Mucosa of rectum (tissue), 2 donors: ENCODE measurements around the gene CDC45.
"Not testable (repeated sequence)": the region's sequence is repeated elsewhere in the genome, so short reads cannot be mapped to it uniquely, and the experiment has no call there.

Source experiments
- H3K27ac ChIP-seq, 2 donors: one replicate each; pipeline ENCODE4 v1.7.0; 2013; ENCODE audit warnings: inconsistent platforms in 2 of 2, low read depth in 2 of 2, low read length in 2 of 2
- H3K27me3 ChIP-seq, 2 donors: one replicate each; pipeline ENCODE4 v1.7.0; 2013; ENCODE audit warnings: low read length in 2 of 2; ENCODE audit not compliant: control insufficient read depth in 2 of 2, insufficient read depth in 2 of 2
- H3K36me3 ChIP-seq, 2 donors: one replicate each; pipeline ENCODE4 v1.7.0; 2013; ENCODE audit warnings: low read length in 2 of 2; ENCODE audit not compliant: control insufficient read depth in 2 of 2, insufficient read depth in 2 of 2
- H3K4me1 ChIP-seq, 2 donors: one replicate each; pipeline ENCODE4 v1.7.0; 2013; ENCODE audit warnings: low read length in 2 of 2, mild to moderate bottlenecking in 1 of 2; ENCODE audit not compliant: control insufficient read depth in 2 of 2, insufficient read depth in 2 of 2
- H3K4me3 ChIP-seq, 2 donors: one replicate each; pipeline ENCODE4 v1.7.0; 2013; ENCODE audit warnings: low read length in 2 of 2
- H3K9ac ChIP-seq, 2 donors: one replicate each; pipeline ENCODE4 v1.7.0; 2013; ENCODE audit warnings: low read length in 2 of 2, low read depth in 1 of 2, mild to moderate bottlenecking in 1 of 2
- H3K9me3 ChIP-seq, 2 donors: one replicate each; pipeline ENCODE4 v1.7.0; 2013; ENCODE audit warnings: low read length in 2 of 2; ENCODE audit not compliant: control insufficient read depth in 2 of 2
- donor health status: healthy.
- donor health status: Normal muscosa, but diverticular disease.

The CDC45 gene

DNA sequence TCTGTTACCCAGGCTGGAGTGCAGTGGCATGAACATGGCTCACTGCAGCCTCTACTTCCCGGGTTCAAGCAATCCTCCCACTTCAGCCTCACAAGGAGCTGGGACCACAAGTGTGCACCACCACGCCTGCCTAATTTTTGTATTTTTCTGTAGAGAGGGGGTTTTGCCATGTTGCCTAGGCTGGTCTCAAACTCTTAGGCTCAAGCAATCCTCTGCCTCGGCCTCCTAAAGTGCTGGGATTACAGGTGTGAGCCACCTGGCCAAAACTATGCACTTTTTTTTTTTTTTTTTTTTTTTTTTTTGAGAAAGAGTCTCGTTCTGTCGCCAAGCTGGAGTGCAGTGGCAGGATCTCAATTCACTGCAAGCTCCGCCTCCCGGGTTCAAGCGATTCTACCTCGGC, 56.8 kb downstream of the CDC45 start:
- Histone ChIP-seq H3K4me1 (no peaks in the 10 kb centered on the region), H3K9me3 (no peaks in the 10 kb centered on the region), H3K9ac (no peak overlapping the region)

DNA sequence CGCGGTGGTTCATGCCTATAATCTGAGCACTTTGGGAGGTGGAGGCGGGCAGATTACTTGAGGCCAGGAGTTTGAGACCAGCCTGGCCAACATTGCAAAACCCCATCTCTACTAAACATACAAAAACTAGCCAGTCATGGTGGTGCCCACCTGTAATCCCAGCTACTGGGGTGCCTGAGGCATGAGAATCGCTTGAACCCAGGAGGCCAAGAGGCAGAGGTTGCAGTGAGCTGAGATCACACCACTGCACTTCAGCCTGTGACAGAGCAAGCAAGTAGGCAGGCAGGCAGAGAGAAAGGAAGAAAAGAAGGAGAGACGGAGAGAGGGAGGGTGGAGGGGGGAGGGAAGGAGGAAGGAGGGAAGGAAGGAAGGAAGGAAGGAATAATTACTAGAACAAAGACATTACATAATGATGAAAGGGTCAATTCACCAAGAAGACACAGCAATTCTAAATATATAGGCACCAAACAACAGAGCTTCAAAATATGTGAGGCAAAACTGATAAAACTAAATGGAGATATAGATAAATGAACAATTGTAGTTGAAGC, 58.3 kb downstream of the CDC45 start:
- no peak overlapping the region for H3K9ac ChIP-seq
- H3K4me1 ChIP-seq, result no peaks in the 10 kb centered on the region
- no peak overlapping the region for H3K4me3 ChIP-seq
- no peaks in the 10 kb centered on the region for H3K27me3 ChIP-seq
- no peak overlapping the region for H3K27ac ChIP-seq
- H3K9me3 ChIP-seq, result no peaks in the 10 kb centered on the region
- H3K36me3 ChIP-seq, result no peaks in the 10 kb centered on the region

More for the DNA sequence above, 56.8 kb downstream of the CDC45 start:
- H3K4me3 ChIP-seq, result no peak overlapping the region
- no peak overlapping the region for H3K27ac ChIP-seq
- H3K36me3 ChIP-seq, result no peaks in the 10 kb centered on the region
- no peaks in the 10 kb centered on the region for H3K27me3 ChIP-seq

DNA sequence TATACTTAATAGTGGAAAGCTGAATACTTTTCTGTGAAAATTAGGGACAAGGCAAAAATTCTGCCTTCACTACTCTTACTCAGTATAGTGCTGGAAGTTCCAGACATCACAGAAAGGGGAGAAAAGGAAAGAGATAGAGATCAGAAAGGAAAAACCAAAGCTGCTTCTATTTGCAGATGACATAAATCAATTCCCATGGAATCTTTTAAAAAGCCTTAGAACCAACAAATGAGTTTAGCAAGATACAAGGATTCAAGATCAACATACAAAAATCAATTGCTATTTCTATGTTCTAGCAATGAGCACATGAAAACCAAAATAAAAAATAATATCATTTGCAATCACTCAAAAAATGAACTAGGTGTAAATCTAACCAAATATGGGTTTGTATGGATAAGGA, 60.7 kb downstream of the CDC45 start:
- H3K9ac ChIP-seq, result no peak overlapping the region
- peaks cover 0 to 4% of the 10 kb centered on the region in 2 donors for H3K27me3 ChIP-seq
- no peaks in the 10 kb centered on the region for H3K9me3 ChIP-seq
- no peaks in the 10 kb centered on the region for H3K36me3 ChIP-seq
- no peak overlapping the region for H3K4me3 ChIP-seq
- no peak overlapping the region for H3K27ac ChIP-seq
- peaks cover 4 to 7% of the 10 kb centered on the region in 2 donors for H3K4me1 ChIP-seq

DNA sequence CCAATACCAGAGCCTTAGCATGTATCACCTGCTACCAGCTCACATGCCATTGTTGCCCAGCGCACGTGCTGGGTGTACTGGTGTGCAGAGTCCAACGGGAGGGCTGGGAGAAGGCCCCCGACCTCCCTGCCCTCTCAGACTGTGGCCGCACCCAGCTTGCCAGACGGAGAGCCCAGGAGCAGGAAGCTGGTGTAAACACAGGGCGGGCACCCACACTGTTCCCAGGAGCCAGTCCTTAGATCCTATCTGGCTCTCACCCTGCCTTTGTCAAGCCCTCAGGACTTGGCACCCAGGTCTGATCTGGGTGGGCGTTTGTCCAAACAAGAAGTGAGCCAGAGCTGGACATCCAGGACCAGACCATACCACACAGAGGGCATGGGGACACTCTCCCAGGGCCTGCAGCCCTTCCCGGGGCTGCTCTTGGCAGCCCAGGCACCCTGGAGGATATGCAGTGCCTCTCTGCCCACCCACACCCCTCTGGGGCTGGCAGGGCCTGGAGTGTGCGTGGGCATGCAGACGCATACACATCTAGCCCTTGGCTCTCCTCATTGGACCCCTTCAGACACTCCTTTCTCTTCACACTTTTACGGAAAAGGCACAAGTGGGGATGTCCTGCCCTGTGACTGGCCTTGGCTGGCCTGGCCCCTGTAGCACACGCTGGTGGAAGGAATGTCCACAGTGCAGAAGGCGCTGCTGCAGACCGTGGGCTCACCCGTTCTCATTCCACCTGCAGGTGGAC, 64.4 kb downstream of the CDC45 start:
- Histone ChIP-seq H3K27me3 (peaks cover 0 to 4% of the 10 kb centered on the region in 2 donors), H3K9ac (no peak overlapping the region), H3K27ac (peak overlapping the region; percentile 15 to 56), H3K36me3 (no peaks in the 10 kb centered on the region), H3K4me3 (no peak overlapping the region), H3K9me3 (no peaks in the 10 kb centered on the region), H3K4me1 (peaks cover 4 to 7% of the 10 kb centered on the region in 2 donors)

- no peak overlapping the region for H3K4me3 ChIP-seq
- H3K9ac ChIP-seq, result no peak overlapping the region
- H3K27ac ChIP-seq, result no peak overlapping the region
- no peaks in the 10 kb centered on the region for H3K36me3 ChIP-seq
- peaks cover 4 to 7% of the 10 kb centered on the region in 2 donors for H3K4me1 ChIP-seq
- peaks cover 0 to 4% of the 10 kb centered on the region in 2 donors for H3K27me3 ChIP-seq
- no peaks in the 10 kb centered on the region for H3K9me3 ChIP-seq
Observed at GRCh38 chr22:19545935-19546207, 66.2 kb downstream of the CDC45 start.

- no peak overlapping the region for H3K9ac ChIP-seq
- no peak overlapping the region for H3K27ac ChIP-seq
- peaks cover 0 to 4% of the 10 kb centered on the region in 2 donors for H3K27me3 ChIP-seq
- peaks cover 4 to 7% of the 10 kb centered on the region in 2 donors for H3K4me1 ChIP-seq
- no peak overlapping the region for H3K4me3 ChIP-seq
- H3K9me3 ChIP-seq, result no peaks in the 10 kb centered on the region
- no peaks in the 10 kb centered on the region for H3K36me3 ChIP-seq
Observed at GRCh38 chr22:19546680-19547079, 67.0 kb downstream of the CDC45 start.

DNA sequence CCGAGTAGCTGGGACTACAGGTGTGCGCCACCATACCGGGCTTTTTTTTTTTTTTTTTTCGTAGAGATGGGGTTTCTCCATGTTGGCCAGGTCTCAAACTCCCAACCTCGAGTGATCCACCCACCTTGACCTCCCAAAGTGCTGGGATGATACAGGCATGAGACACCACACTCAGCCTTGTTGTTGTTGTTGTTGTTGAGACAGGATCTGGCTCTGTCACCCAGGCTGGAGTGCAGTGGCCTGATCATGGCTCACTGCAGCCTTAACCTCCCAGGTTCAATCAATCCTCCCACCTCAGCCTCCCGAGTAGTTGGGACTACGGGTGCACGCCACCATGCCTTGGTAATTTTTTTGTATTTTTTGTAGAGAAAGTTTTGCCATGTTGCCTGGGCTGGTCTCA, 67.9 kb downstream of the CDC45 start:
- Histone ChIP-seq H3K27ac (no peak overlapping the region), H3K4me1 (peaks cover 4 to 7% of the 10 kb centered on the region in 2 donors), H3K36me3 (no peaks in the 10 kb centered on the region), H3K4me3 (no peak overlapping the region), H3K9me3 (no peaks in the 10 kb centered on the region), H3K9ac (no peak overlapping the region), H3K27me3 (peaks cover 0 to 4% of the 10 kb centered on the region in 2 donors)

DNA sequence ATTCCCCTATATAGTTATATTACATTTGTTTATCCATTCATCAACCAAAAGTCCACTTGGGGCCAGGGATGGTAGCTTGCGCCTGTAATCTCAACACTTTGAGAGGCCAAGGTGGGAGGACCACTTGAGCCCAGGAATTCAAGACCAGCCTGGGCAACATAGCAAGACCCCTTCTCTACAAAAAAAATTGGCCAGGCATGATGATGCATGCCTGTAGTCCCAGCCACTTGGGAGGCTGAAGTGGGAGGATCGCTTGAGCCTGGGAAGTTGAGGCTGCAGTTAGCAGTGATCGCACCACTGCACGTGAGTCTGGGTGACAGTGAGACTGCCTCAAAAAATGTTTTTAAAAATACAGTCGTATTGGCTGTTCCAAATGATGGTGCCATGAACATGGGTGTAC, 68.7 kb downstream of the CDC45 start:
- H3K27me3 ChIP-seq, result not testable (repeated sequence)

GRCh38 chr22:19548964-19549363, 69.2 kb downstream of the CDC45 start:
- Histone ChIP-seq H3K9me3 (no peaks in the 10 kb centered on the region), H3K4me3 (no peak overlapping the region), H3K4me1 (peaks cover 4% of the 10 kb centered on the region in 2 donors), H3K36me3 (no peaks in the 10 kb centered on the region), H3K27ac (no peak overlapping the region), H3K27me3 (peaks cover 0 to 4% of the 10 kb centered on the region in 2 donors), H3K9ac (no peak overlapping the region)

More for the DNA sequence above, 68.7 kb downstream of the CDC45 start:
- not testable (repeated sequence) for H3K4me1 ChIP-seq, H3K9ac ChIP-seq, H3K9me3 ChIP-seq, H3K27ac ChIP-seq, H3K36me3 ChIP-seq, H3K4me3 ChIP-seq

DNA sequence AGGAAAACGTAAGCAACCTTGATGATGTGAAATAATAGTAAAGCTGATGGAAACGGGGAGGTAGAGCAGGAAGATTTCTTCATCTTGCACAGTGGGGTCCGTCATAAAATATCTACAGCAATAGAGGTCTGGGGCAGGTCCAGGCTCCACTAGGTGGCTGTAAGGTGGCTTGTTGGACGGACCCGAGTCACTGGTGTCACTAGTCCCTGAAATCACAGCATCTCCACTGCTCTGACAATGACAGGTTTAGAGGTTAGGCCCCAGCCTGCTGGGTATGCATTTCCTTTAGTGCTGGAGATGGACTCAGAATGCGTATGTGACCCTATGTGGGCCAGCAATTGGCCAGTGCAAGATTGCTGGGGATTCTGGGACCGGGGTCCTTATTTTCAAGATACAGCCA, 69.7 kb downstream of the CDC45 start:
- Histone ChIP-seq H3K9me3 (no peaks in the 10 kb centered on the region), H3K9ac (no peak overlapping the region), H3K27ac (no peak overlapping the region), H3K4me3 (no peak overlapping the region), H3K27me3 (peaks cover 0 to 1% of the 10 kb centered on the region in 2 donors), H3K4me1 (peaks cover 0 to under 1% of the 10 kb centered on the region in 2 donors), H3K36me3 (no peaks in the 10 kb centered on the region)
